Measurements from ENCODE around the gene KRTAP13-3. TPM values are rescaled to one million over a fixed set of nuclear protein-coding genes. Genes with fewer than 3 reads are reported as not detected.

The KRTAP13-3 gene, protein sequence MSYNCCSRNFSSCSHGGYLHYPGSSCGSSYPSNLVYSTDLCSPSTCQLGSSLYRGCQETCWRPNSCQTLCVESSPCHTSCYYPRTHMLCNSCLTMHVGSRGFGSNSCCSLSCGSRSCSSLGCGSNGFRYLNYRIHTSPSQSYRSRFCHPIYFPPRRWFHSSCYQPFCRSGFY
- not detected for polyA plus RNA-seq (2013, experiment 1 of 2)
- polyA plus RNA-seq (2013, experiment 2 of 2), result not detected

DNA sequence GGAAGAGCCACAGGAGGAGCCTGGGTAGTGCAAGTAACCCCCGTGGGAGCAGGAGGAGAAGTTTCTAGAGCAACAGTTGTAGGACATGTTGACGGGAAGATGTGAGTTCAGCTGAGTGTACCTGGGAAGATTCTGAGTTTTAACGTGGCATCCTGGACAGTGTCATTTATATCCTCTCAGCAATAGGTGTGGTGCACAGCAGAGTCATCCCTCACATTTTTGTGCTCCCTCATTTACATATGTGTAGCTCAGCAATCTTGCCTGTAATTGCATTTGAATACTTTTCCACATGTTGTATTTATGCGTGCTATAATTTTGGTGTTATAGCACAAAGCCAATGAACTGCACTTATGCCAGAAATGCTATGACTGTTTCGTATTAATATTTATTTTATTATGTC, at the start of gene KRTAP13-3:
TSS of gene KRTAP13-3 (minus strand) at position 101 of the 400 bp plus-strand sequence. CDS start at position 87, 14 bp downstream.
- no peaks in the 10 kb centered on the region for H3K36me3 ChIP-seq (ENCODE audit: control insufficient read depth, insufficient read depth, low read length)
- H3K4me3 ChIP-seq (ENCODE audit: extremely low read depth, insufficient read depth, low read length, poor library complexity, severe bottlenecking), result no peak within 1 kb of the TSS
- WGBS, 2 experiments (ENCODE audit: insufficient coverage in 2 of 2), result 83 to 84% methylated on average over 3 of the region's 5 CpGs
- no peak within 1 kb of the TSS for H3K27ac ChIP-seq (ENCODE audit: low read depth, low read length, severe bottlenecking)
- H3K4me1 ChIP-seq (ENCODE audit: control insufficient read depth, insufficient read depth, low read length, poor library complexity, severe bottlenecking), result no peaks in the 10 kb centered on the region
- H3K9me3 ChIP-seq (ENCODE audit: control insufficient read depth, low read length), result no peaks in the 10 kb centered on the region

DNA sequence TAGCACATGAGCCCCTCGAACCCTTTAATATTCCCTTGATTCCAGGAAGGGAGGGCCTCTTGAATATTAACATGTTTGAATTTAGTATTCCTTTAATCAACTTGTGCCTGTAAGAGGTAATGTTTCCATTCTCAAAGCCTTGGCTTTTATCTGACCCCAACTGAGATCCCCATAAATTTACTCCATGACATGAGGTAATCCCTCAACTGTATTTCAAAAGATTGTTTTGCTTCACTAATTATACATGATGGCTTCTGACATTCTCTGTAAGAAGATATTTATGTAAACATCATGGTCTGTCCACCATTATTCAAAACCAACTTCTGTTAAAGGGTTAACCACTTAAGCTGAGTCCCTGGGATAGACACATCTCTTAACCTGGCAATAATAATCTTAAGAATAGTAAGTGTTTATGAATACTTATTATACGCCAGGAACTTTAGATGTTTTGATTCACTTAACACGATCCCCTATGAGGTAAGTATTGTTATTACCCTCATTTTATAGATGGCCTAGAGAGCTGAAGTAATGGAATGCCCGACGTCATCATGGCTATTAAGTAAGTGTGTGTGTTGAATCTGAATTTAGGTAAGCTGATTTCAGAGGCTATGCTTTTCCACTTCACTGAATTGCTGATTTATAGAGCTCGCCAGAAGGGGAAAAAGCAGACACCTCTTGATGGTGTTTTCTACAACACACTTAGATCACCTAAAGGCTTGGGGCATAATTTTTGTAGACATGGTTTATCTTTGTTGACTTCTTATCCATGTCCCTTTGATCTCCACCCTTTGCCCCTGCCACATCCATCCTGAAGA, 43.4 kb upstream of the KRTAP13-3 start:
- no peak overlapping the region for H3K27ac ChIP-seq (ENCODE audit: low read depth, low read length, severe bottlenecking)
- H3K36me3 ChIP-seq (ENCODE audit: control insufficient read depth, insufficient read depth, low read length), result no peaks in the 10 kb centered on the region
- H3K4me1 ChIP-seq (ENCODE audit: control insufficient read depth, insufficient read depth, low read length, poor library complexity, severe bottlenecking), result no peaks in the 10 kb centered on the region
- no peak overlapping the region for H3K4me3 ChIP-seq (ENCODE audit: extremely low read depth, insufficient read depth, low read length, poor library complexity, severe bottlenecking)
- WGBS, 2 experiments (ENCODE audit: insufficient coverage in 2 of 2), result no CpG with 5 or more reads among the region's 6 CpGs
- no peaks in the 10 kb centered on the region for H3K9me3 ChIP-seq (ENCODE audit: control insufficient read depth, low read length)

DNA sequence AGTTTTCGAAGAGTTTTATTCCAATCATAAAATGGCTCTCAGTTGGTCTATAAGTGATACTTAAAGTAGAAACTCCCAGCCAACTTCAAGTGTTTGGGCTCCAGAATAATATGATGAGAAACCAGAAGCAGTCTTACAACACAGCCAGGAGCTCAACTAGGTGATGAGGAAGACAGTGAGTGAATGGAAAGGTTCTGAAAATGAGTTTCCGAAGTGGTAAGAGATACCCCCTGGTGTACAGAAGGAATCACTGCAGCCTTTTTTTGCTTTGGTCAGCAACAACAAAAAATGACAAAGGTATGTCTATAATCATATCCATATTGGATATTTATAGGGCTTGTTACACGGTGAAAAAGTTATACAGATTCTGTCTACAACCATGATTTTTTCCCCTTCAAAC, 38.0 kb upstream of the KRTAP13-3 start:
- WGBS, 2 experiments (ENCODE audit: insufficient coverage in 2 of 2), result no CpG with 5 or more reads among the region's 3 CpGs
- no peaks in the 10 kb centered on the region for H3K4me1 ChIP-seq (ENCODE audit: control insufficient read depth, insufficient read depth, low read length, poor library complexity, severe bottlenecking)
- H3K4me3 ChIP-seq (ENCODE audit: extremely low read depth, insufficient read depth, low read length, poor library complexity, severe bottlenecking), result no peak overlapping the region
- no peaks in the 10 kb centered on the region for H3K9me3 ChIP-seq (ENCODE audit: control insufficient read depth, low read length)
- H3K27ac ChIP-seq (ENCODE audit: low read depth, low read length, severe bottlenecking), result no peak overlapping the region
- H3K36me3 ChIP-seq (ENCODE audit: control insufficient read depth, insufficient read depth, low read length), result no peaks in the 10 kb centered on the region

DNA sequence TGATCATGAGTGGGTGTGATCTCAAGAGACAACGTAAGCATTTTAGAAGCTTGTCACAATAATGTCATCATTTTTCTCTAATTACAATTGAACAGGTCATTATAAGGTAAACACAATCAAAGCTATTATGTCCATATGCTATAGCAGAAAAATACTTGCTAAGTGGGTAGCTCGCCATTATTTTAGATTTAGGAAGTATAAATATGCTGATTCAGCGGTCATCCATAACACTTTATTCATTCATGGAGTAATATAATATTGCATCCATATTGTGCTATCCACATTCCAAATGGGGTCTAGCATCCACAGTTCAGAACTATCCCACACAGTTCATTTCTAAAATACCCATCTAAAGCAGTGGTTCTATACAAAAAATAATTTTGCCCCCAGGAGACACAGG, 22.8 kb upstream of the KRTAP13-3 start:
- H3K9me3 ChIP-seq (ENCODE audit: control insufficient read depth, low read length), result no peaks in the 10 kb centered on the region
- WGBS, 2 experiments (ENCODE audit: insufficient coverage in 2 of 2), result no CpG with 5 or more reads among the region's 3 CpGs
- H3K36me3 ChIP-seq (ENCODE audit: control insufficient read depth, insufficient read depth, low read length), result no peaks in the 10 kb centered on the region
- H3K4me1 ChIP-seq (ENCODE audit: control insufficient read depth, insufficient read depth, low read length, poor library complexity, severe bottlenecking), result no peaks in the 10 kb centered on the region
- H3K4me3 ChIP-seq (ENCODE audit: extremely low read depth, insufficient read depth, low read length, poor library complexity, severe bottlenecking), result no peak overlapping the region
- H3K27ac ChIP-seq (ENCODE audit: low read depth, low read length, severe bottlenecking), result no peak overlapping the region

DNA sequence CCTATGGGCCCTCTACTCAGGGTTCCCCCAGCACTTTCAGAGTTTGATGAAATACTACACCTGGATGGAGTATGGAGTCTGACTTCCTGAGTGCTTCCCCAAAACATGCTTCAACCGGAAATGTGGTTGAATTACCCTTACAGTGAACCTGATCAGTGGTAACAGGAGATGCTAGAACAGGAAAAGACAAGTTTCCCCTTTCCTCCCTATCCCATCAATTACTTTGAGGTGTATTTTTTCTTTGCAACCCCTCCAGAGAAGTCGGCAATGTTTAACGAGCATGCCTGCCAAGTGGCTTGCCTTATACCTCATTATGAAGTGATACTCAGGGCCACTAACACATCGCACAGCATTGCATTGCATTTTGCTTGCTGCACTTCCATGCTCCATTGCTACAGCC, 21.3 kb upstream of the KRTAP13-3 start:
- H3K4me3 ChIP-seq (ENCODE audit: extremely low read depth, insufficient read depth, low read length, poor library complexity, severe bottlenecking), result no peak overlapping the region
- no peaks in the 10 kb centered on the region for H3K36me3 ChIP-seq (ENCODE audit: control insufficient read depth, insufficient read depth, low read length)
- no peaks in the 10 kb centered on the region for H3K4me1 ChIP-seq (ENCODE audit: control insufficient read depth, insufficient read depth, low read length, poor library complexity, severe bottlenecking)
- no peaks in the 10 kb centered on the region for H3K9me3 ChIP-seq (ENCODE audit: control insufficient read depth, low read length)
- 75 to 81% methylated on average over 3 of the region's 4 CpGs for WGBS, 2 experiments (ENCODE audit: insufficient coverage in 2 of 2)
- H3K27ac ChIP-seq (ENCODE audit: low read depth, low read length, severe bottlenecking), result no peak overlapping the region

DNA sequence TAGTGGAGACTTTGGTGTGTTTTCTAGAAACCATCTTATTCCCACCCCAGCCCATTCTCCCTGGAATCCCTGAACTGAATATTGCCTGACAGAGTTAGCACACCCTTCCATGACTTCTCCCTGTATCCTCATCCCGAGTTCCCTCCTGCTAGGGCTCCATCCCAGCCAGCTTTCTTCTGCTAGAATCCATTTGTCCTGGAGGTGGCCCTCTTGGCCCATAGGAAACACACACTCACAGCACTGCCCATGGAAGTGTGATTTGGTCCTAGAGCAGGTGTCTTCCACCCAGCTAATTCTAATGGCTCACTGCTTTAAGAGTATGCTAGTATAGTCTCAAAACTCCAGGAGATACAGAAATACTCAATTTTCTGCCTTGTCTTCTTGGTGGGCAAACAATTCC, 18.5 kb upstream of the KRTAP13-3 start:
- no peaks in the 10 kb centered on the region for H3K4me1 ChIP-seq (ENCODE audit: control insufficient read depth, insufficient read depth, low read length, poor library complexity, severe bottlenecking)
- H3K9me3 ChIP-seq (ENCODE audit: control insufficient read depth, low read length), result no peaks in the 10 kb centered on the region
- WGBS, 2 experiments (ENCODE audit: insufficient coverage in 2 of 2), result 64% methylated on average over 1 of the region's 1 CpG; no CpG with 5 or more reads in 1 of the 2 experiments

DNA sequence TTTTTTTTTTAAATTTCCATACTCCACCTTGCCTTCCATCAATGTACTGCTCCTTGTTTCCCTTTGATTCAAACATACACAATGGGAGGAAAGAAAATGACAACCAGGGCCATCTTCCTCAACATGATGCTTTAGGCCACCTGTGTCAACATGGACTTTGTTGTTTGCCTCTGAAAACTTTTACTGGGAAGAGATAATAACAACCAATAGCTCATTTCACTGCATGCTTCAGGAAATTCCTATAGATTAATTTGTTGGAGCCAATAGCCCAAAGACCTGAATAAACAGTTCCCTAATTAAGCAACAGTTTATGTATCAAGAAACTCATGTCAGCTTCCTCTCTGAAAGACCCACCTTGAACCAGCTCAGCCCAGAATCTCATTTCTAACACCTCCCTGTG, 17.5 kb upstream of the KRTAP13-3 start:
- H3K4me3 ChIP-seq (ENCODE audit: extremely low read depth, insufficient read depth, low read length, poor library complexity, severe bottlenecking), result no peak overlapping the region
- H3K36me3 ChIP-seq (ENCODE audit: control insufficient read depth, insufficient read depth, low read length), result no peaks in the 10 kb centered on the region
- H3K4me1 ChIP-seq (ENCODE audit: control insufficient read depth, insufficient read depth, low read length, poor library complexity, severe bottlenecking), result no peaks in the 10 kb centered on the region
- H3K27ac ChIP-seq (ENCODE audit: low read depth, low read length, severe bottlenecking), result no peak overlapping the region
- no peaks in the 10 kb centered on the region for H3K9me3 ChIP-seq (ENCODE audit: control insufficient read depth, low read length)

More for the DNA sequence above, 18.5 kb upstream of the KRTAP13-3 start:
- Histone ChIP-seq H3K36me3 (ENCODE audit: control insufficient read depth, insufficient read depth, low read length) (no peaks in the 10 kb centered on the region), H3K27ac (ENCODE audit: low read depth, low read length, severe bottlenecking) (no peak overlapping the region), H3K4me3 (ENCODE audit: extremely low read depth, insufficient read depth, low read length, poor library complexity, severe bottlenecking) (no peak overlapping the region)

DNA sequence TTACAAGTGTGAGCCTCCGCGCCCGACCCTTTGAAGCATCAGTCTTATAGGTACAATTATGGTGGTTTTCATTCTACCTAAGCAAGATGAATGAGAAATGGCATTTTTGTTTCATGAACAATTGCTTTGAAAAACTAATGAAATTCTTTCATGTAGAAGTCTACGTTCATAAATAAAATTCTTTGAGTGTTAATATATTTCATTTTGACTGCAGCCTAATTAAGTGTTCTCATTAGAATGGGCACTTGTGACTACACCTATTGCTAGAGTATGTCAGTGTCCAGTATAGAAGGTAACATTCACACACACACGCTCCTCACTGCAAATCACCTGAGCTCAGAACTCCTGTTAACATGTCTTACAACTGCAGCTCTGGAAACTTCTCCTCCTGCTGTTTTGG, 14.2 kb upstream of the KRTAP13-3 start, which contains the start of gene KRTAP15-1:
TSS of gene KRTAP15-1 (plus strand) at position 301 of the 400 bp plus-strand sequence. CDS start at position 354, 53 bp downstream.
- no peak within 1 kb of the TSS for H3K27ac ChIP-seq (ENCODE audit: low read depth, low read length, severe bottlenecking)
- WGBS, 2 experiments (ENCODE audit: insufficient coverage in 2 of 2), result 92 to 100% methylated on average over 1 to 3 of the region's 5 CpGs
- no peak within 1 kb of the TSS for H3K4me3 ChIP-seq (ENCODE audit: extremely low read depth, insufficient read depth, low read length, poor library complexity, severe bottlenecking)
- H3K36me3 ChIP-seq (ENCODE audit: control insufficient read depth, insufficient read depth, low read length), result no peaks in the 10 kb centered on the region
- H3K4me1 ChIP-seq (ENCODE audit: control insufficient read depth, insufficient read depth, low read length, poor library complexity, severe bottlenecking), result no peaks in the 10 kb centered on the region
- no peaks in the 10 kb centered on the region for H3K9me3 ChIP-seq (ENCODE audit: control insufficient read depth, low read length)

DNA sequence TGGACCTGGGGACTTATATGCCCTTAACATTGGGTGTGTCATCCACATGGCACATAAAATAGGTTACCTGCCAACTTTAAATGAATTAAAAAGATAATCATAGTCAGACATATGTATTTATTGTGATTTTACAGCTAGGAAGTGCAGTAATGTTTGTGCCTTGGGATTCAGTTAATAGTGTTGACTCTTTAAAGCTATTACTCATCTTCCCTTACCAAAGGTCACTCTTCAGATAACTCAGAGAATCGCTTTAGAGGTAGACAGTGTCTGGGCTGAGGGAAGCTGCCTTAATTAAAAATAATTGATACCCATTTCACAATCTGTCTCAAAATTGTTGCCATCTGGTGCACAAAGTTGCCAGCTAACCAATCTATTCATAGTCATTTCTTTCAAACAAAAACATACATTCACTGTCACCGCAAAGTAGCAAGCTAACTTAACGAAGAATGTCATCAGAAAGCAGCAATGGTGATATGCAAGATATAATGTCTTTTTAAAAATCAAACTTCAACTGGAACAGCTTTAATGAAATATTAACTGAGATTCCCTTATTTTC, 11.4 kb upstream of the KRTAP13-3 start:
- 88% methylated on average over 1 of the region's 3 CpGs; no CpG with 5 or more reads in 1 of the 2 experiments for WGBS, 2 experiments (ENCODE audit: insufficient coverage in 2 of 2)
- Histone ChIP-seq H3K4me1 (ENCODE audit: control insufficient read depth, insufficient read depth, low read length, poor library complexity, severe bottlenecking) (no peaks in the 10 kb centered on the region), H3K9me3 (ENCODE audit: control insufficient read depth, low read length) (no peaks in the 10 kb centered on the region), H3K27ac (ENCODE audit: low read depth, low read length, severe bottlenecking) (no peak overlapping the region), H3K36me3 (ENCODE audit: control insufficient read depth, insufficient read depth, low read length) (no peaks in the 10 kb centered on the region), H3K4me3 (ENCODE audit: extremely low read depth, insufficient read depth, low read length, poor library complexity, severe bottlenecking) (no peak overlapping the region)

DNA sequence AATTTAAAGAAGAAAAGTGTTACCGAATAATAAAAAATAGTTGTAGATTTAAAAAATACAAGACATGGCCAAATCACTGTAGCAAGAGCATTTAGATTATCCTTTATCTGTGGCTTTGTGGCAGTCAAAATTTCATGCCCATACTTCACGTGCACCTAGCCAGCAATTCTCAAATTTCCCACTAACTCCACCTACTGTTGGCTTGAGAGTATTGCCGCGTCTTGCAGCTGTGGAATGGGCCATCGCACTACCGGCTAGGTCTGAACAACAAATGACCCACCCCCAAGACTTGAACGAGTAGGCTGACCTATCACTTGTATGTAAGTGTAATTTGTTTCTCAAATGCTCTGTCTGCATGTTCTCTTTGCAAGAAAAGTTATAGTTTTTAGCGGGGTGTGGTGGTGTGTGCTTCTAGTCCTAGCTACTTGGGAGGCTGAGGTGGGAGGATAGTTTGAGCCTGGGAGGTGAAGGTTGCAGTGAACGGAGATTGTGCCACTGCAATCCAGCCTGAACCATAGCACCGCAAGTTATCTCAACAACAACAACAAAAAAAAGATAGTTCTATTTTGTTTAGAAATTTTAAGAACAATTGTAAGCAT, 8.4 kb upstream of the KRTAP13-3 start:
- Histone ChIP-seq H3K27ac (ENCODE audit: low read depth, low read length, severe bottlenecking) (no peak overlapping the region), H3K4me1 (ENCODE audit: control insufficient read depth, insufficient read depth, low read length, poor library complexity, severe bottlenecking) (no peaks in the 10 kb centered on the region), H3K36me3 (ENCODE audit: control insufficient read depth, insufficient read depth, low read length) (no peaks in the 10 kb centered on the region), H3K4me3 (ENCODE audit: extremely low read depth, insufficient read depth, low read length, poor library complexity, severe bottlenecking) (no peak overlapping the region), H3K9me3 (ENCODE audit: control insufficient read depth, low read length) (no peaks in the 10 kb centered on the region)
- 30 to 54% methylated on average over 3 of the region's 10 CpGs for WGBS, 2 experiments (ENCODE audit: insufficient coverage in 2 of 2)
